Thyroid gland (tissue), 4 donors: ENCODE data around the gene CSRNP3.

Source experiments
- POLR2A ChIP-seq, 2 donors: fragments of 450-650 bp; IDR thresholded peaks; one replicate each; pipeline ENCODE4 v1.6.1; 2017; ENCODE audit warnings: antibody characterized with exemption in 2 of 2, mild to moderate bottlenecking in 2 of 2, moderate library complexity in 1 of 2
- TF ChIP-seq, protein P1 (sequence below), 6 experiments: fragments of 200-600 bp in 3 of 6; fragments of 450-650 bp in 3 of 6; sonication (generic) in 3 of 6; IDR thresholded peaks; one replicate each; pipeline ENCODE4 v1.5.1; 2016 to 2019; ENCODE audit warnings: antibody characterized with exemption in 6 of 6, mild to moderate bottlenecking in 2 of 6, inconsistent platforms in 1 of 6, moderate library complexity in 1 of 6

- no peak for TF ChIP-seq POLR2A (IDR thresholded peaks at IDR 0.05)
- TF ChIP-seq, protein P1, sequence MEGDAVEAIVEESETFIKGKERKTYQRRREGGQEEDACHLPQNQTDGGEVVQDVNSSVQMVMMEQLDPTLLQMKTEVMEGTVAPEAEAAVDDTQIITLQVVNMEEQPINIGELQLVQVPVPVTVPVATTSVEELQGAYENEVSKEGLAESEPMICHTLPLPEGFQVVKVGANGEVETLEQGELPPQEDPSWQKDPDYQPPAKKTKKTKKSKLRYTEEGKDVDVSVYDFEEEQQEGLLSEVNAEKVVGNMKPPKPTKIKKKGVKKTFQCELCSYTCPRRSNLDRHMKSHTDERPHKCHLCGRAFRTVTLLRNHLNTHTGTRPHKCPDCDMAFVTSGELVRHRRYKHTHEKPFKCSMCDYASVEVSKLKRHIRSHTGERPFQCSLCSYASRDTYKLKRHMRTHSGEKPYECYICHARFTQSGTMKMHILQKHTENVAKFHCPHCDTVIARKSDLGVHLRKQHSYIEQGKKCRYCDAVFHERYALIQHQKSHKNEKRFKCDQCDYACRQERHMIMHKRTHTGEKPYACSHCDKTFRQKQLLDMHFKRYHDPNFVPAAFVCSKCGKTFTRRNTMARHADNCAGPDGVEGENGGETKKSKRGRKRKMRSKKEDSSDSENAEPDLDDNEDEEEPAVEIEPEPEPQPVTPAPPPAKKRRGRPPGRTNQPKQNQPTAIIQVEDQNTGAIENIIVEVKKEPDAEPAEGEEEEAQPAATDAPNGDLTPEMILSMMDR (IDR thresholded peaks at IDR 0.05) = no peak
These were observed 217.3 kb downstream of the CSRNP3 start for GRCh38 chr2:165686800-165687199.
